Neural crest cell (in vitro differentiated cells): Measurements from ENCODE around the gene IER3IP1. TPM values are rescaled to one million over a fixed set of nuclear protein-coding genes. Genes with fewer than 3 reads are reported as not detected.

Source experiments
- DNase-seq: peaks from one replicate; pipeline ENCODE4 v3.0.0; 2021; ENCODE audit warnings: low read depth, mixed read lengths, low spot score
- H3K27ac Mint-ChIP-seq: one replicate; pipeline ENCODE4 v1.8.0; 2021; ENCODE audit warnings: mild to moderate bottlenecking, mixed read lengths; ENCODE audit not compliant: unreplicated experiment
- H3K27me3 Mint-ChIP-seq: 2 replicates; pipeline ENCODE4 v1.8.0; 2021; ENCODE audit warnings: low read depth, mild to moderate bottlenecking, mixed read lengths
- H3K36me3 Mint-ChIP-seq: 2 replicates; pipeline ENCODE4 v1.8.0; 2021; ENCODE audit warnings: low read depth, mild to moderate bottlenecking, mixed read lengths
- H3K4me1 Mint-ChIP-seq: 2 replicates; pipeline ENCODE4 v1.8.0; 2021; ENCODE audit warnings: mixed read lengths
- H3K4me3 Mint-ChIP-seq: one replicate; pipeline ENCODE4 v1.8.0; 2021; ENCODE audit warnings: mild to moderate bottlenecking, mixed read lengths
- H3K9me3 Mint-ChIP-seq: 2 replicates; pipeline ENCODE4 v1.8.0; 2021; ENCODE audit warnings: mixed read lengths
- total RNA-seq: library from RNA; stranded (reverse); gene quantifications from 2 replicates; pipeline ENCODE4 v1.2.1, GENCODE V29; 2021
- TF ChIP-seq, protein P1 (sequence below): fragments of 200-600 bp; sonication (generic); conservative IDR thresholded peaks from 2 replicates; pipeline ENCODE4 v1.5.0; 2021; ENCODE audit warnings: antibody characterized with exemption, mild to moderate bottlenecking

The IER3IP1 gene
- total RNA-seq, 1 donor from 2014 or later = 14.2 TPM

DNA sequence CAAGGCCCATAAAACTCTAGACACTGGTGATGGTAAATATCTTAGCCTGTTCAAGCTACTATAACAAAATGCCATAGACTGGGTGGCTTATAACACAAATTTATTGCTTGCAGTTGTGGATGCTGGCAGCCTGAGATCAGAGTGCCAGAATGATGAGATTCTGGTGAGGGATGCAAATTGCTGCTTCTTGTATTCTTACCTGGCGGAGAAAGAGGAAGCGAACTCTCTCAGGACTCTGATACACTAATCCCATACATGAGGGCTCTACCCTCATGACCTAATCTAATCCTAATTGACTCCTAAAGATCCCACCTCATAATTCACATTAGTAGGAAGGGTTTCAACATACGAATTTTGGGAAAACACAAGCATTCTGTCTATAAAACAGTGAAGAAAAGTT, 4.6 kb upstream of the IER3IP1 start:
- Mint-ChIP-seq H3K4me3 (no peak overlapping the region), H3K4me1 (no peaks in the 10 kb centered on the region), H3K36me3 (peaks cover 6% of the 10 kb centered on the region), H3K27ac (no peak overlapping the region), H3K9me3 (peaks cover 14% of the 10 kb centered on the region), H3K27me3 (peaks cover 32% of the 10 kb centered on the region)
- TF ChIP-seq, protein P1, sequence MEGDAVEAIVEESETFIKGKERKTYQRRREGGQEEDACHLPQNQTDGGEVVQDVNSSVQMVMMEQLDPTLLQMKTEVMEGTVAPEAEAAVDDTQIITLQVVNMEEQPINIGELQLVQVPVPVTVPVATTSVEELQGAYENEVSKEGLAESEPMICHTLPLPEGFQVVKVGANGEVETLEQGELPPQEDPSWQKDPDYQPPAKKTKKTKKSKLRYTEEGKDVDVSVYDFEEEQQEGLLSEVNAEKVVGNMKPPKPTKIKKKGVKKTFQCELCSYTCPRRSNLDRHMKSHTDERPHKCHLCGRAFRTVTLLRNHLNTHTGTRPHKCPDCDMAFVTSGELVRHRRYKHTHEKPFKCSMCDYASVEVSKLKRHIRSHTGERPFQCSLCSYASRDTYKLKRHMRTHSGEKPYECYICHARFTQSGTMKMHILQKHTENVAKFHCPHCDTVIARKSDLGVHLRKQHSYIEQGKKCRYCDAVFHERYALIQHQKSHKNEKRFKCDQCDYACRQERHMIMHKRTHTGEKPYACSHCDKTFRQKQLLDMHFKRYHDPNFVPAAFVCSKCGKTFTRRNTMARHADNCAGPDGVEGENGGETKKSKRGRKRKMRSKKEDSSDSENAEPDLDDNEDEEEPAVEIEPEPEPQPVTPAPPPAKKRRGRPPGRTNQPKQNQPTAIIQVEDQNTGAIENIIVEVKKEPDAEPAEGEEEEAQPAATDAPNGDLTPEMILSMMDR = no peak
- no peak for DNase-seq

DNA sequence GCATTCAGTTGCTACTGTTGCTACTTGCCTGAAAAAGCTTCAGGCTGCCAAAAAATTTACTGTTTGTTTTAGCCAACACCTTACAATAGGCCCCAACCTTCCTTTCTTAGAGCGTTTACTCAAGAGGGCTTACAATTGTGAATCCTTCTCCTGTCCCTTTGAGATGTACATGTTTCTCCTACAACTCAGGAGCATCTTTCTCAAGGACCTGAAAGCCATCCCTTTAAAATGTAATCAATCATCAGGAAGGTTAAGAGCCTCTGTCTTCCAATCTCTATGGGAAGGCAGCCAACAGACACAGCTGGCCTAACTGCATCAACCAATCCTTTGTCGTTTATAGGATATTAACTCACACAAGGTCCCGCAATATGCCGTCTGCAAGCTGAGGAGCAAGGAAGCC, 3.4 kb upstream of the IER3IP1 start:
- TF ChIP-seq, protein P1 = no peak
- DNase-seq = no peak
- no peaks in the 10 kb centered on the region for H3K36me3 Mint-ChIP-seq
- H3K4me3 Mint-ChIP-seq = no peak overlapping the region
- peaks cover 6% of the 10 kb centered on the region for H3K9me3 Mint-ChIP-seq
- H3K4me1 Mint-ChIP-seq = no peaks in the 10 kb centered on the region
- peaks cover 31% of the 10 kb centered on the region for H3K27me3 Mint-ChIP-seq
- H3K27ac Mint-ChIP-seq = no peak overlapping the region

DNA sequence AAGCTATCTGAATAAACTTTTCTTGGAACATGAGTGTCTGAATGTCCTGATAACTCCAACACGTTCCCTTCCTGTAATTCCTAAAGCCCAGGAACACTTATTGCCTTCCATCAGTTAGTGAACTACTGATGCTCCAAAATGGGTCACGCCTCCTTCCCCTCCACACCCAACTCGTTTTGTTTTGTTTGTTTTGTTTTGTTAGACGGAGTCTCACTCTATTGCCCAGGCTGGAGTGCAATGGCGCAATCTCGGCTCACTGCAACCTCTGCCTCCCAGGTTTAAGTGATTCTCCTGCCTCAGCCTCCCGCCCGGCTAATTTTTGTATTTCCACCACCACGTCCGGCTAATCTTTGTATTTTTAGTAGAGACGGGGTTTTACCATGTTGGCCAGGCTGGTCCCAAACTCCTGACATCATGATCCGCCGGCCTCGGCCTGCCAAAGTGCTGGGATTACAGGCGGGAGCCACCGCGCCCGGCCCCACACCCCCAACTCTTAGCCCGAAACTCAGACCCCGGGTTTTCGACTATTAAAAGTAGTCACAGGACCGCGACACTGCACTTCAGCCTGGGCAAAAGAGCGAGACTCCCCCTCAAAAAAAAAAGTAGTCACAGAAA, 774 bp downstream of the IER3IP1 start:
- H3K4me3 Mint-ChIP-seq = no peak overlapping the region
- no peaks in the 10 kb centered on the region for H3K36me3 Mint-ChIP-seq
- DNase-seq = peak; percentile 9
- peaks cover 14% of the 10 kb centered on the region for H3K27me3 Mint-ChIP-seq
- no peaks in the 10 kb centered on the region for H3K4me1 Mint-ChIP-seq
- TF ChIP-seq, protein P1 = no peak
- H3K9me3 Mint-ChIP-seq = no peaks in the 10 kb centered on the region
- H3K27ac Mint-ChIP-seq = peak overlapping the region; percentile 94

DNA sequence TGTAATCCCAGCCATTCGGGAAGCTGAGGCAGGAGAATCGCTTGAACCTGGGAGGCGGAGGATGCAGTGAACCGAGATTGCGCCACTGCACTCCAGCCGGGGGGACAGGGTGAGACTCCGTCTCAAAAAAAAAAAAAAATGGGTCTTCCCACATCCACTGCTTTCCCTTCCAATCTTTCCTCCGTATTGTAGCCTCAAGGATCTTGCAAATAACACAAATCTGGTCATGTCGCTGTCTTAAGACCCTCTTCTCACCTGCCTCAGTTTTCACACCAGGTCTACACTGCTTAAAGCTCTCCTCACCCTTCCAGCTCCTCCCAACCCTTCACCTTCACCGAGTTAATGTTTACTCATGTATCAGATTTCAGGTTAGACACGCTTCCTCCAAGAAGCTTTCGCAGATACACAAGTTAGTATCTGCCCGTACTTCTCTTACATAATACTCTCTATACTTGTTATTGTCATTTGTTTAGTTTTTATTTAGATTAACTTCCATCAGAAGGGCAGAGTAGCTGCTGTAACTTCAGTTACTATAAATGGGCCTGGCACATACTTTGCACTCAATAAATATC, 1.5 kb downstream of the IER3IP1 start:
- Mint-ChIP-seq H3K27ac (no peak overlapping the region), H3K4me1 (no peaks in the 10 kb centered on the region), H3K36me3 (no peaks in the 10 kb centered on the region), H3K27me3 (peaks cover 13% of the 10 kb centered on the region), H3K4me3 (no peak overlapping the region), H3K9me3 (no peaks in the 10 kb centered on the region)
- TF ChIP-seq, protein P1 = no peak
- no peak for DNase-seq

DNA sequence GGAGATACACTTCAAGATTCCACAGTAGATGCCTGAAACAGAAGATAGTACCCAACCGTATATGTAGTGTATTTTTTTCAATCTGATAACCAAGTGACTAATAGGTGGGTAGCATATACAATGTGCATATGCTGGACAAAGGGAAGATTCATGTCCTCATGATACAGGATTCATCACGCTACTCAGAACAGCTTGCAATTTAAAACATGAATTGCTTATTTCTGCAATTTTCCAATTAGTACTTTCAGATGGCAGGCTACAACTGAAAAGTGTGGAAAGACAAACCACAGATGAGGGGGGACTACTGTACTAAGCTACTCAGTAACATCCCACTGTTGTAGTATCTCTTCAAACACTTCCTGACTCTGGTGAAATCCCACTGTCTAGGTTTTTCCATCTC, 3.7 kb downstream of the IER3IP1 start:
- no peak overlapping the region for H3K4me3 Mint-ChIP-seq
- H3K27ac Mint-ChIP-seq = no peak overlapping the region
- H3K4me1 Mint-ChIP-seq = no peaks in the 10 kb centered on the region
- TF ChIP-seq, protein P1 = no peak
- no peaks in the 10 kb centered on the region for H3K9me3 Mint-ChIP-seq
- no peaks in the 10 kb centered on the region for H3K36me3 Mint-ChIP-seq
- peaks cover 7% of the 10 kb centered on the region for H3K27me3 Mint-ChIP-seq
- DNase-seq = no peak
